GM21367 (cell line): ENCODE measurements around the gene RPTOR.

Experiments used
- ATAC-seq: cut with Tn5 transposase; IDR thresholded peaks from one replicate; pipeline ENCODE4 v1.9.1; 2021; ENCODE audit not compliant: unreplicated experiment

RPTOR gene

DNA sequence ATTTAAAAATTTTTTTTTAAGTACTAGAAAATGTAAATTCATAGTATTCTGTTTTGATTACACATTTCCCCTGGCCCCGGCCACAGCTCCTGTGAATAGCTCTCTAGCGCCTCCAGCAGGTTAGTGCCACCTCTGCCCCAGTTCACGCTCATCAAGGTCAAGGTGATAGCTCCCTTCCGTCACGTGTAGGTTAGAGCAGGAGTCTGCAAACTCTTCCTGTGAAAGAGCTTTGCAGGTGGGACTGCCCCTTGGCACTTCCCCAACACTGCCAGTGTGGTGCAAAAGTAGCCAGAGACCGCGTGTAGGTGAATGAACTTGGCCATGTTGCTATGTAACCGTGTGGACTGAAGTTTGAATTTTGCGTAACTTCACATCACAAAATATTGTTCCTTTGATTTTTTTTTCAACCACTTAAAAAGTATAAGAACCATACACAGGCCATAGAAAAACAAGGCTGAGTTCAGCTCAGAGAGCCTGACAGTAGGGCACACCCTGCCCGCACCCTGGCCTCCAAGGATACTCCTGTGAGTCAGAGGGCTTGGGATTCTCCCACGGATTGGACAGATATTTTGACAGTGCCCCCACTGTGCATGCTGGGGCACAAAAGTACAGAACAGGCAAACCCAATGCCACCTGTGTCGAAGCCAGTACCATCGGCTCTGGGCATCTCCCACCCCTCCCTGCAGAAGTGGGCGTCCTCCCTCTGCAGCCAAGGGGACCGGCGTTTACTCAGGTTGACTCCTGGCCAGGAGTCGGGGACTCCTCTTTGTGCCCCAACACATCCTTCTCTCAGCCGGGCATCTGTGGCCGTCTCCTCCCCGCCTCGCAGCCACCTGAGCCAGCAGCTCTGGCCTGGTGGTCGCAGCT lies 355.0 kb downstream of the RPTOR start:
- ATAC-seq, result no peak

DNA sequence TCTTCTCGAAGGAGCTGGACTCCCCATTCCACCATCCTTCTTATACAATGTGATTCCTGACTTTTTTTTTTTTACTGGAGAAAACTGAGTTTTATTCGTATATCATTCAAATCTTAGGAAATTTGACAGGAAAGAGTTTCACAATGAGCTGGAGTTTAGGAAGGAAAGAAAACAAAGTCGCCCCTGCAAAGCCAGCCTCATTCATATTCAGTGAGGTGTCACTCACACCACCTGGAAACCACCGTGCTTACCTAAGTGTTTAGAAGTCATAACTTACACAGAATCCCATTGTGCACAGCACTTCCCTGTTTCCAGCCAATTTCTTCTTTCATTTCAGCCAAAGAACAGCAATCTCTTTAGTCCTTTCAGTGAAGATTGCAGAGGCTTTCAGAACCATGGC lies 356.7 kb downstream of the RPTOR start:
- ATAC-seq, result no peak

DNA sequence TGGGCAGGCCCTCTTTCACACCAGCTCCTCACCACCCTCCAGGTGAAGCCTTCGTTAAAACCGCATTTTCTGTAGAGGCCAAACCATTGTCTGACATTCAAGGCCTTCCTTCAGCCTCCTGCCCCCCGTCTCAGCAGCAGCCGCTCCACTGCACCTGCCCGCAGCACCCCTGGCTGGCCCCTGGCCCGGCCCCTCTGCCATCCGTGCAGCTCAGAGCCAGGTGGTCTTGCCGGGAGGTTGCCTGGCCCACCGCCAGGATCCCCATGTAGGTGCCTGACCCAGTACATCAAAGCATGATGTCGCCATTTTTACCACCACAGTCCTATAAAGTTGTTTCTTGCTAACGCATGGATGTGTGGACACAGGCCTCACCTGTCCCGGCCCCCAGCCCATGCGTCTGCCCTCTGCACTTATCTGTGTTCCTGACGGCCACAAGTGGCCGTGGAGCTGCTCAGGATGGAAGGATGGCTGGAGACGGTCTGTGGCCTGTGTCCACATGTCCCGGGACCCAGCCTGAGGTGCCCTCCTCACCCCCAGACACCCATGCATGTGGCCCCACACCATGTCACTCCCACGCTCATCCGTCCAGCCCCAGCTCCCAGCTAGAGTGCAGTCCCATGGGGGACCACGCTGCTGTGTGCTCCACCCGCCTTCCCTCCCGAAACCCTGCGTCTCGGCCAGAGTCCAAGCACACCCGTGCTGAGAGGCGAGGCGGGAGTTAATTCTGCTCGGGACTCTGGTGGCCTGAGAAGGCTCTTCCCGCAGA lies 357.7 kb downstream of the RPTOR start:
- ATAC-seq, result no peak

DNA sequence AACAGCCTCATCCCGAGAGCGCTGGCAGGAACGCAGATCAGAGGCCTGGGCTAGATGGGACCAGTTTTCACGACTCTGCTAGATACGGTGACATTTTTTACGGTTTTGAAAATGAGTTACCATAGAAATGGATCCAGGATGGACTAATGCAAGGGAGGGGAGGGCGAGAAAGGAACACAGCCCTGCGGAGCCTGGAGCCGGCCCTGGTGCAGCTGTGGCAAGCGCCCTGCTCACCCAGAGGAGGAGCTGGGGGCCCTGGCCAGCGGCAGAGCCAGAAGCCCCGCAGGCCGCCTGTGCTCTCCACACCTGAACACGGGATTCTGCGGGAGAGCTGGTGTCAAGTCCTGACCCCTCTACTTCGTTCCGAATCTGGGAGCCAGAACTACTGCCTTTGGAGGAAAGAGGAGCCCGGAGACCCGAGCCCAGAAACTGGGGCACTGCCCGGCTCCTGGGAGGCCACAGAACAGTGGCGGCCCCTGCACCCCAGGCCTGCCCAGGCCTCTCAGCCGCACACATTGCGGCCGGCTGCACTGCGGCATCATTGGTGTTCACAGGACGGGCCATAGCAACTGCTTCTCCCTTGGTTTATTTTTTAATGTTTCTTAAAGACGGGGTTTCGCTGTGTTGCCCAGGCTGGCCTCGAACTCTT lies 358.4 kb downstream of the RPTOR start:
- ATAC-seq, result no peak

- no peak for ATAC-seq
These were observed 359.6 kb downstream of the RPTOR start for GRCh38 chr17:80904036-80904753.

- ATAC-seq, result no peak
These were observed 361.1 kb downstream of the RPTOR start for GRCh38 chr17:80905586-80906230.

DNA sequence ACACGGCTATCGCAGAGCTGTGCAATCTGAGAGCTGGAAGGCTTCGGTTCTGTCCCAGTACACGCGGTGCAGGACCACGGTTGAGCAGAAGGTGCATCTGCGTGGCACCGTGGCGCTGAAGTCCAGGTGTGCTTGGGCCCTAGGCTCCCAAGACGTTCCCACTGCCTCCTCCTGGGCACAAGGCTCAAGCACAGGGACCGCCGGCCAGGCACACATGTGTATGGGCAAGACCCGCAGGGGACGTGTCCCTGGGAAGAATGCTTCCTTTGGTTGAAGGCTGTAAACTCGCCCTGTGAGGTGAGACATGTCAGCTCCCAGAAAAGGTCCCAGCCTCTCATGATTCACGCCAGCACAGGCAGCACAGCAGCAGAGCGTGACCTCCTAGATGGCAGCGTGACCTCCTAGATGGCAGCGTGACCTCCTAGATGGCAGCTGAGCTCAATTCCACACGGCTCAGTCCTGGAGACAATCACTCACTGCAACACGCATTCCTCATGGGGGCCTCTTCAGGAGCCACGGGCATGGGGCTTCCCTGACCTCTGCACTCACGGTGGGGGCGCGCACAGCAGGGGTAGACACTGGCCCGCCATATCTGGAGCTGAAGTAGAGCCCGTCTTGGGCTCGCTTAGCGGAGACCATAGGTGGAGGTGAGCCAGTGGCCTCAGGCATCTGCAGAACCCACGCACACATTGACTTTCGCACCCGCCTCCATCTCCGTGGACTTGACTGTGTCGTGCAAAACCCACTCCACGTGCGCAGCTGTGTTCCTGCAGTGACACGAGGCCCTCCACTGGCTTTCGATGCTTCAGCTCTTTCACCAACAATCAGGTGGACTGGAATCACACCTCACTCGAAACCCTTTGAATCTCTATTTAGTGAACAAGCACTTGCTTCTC lies 362.0 kb downstream of the RPTOR start:
- ATAC-seq, result no peak

GRCh38 chr17:80907281-80907680 lies 362.6 kb downstream of the RPTOR start:
- ATAC-seq, result no peak

GRCh38 chr17:80908211-80908610 lies 363.6 kb downstream of the RPTOR start:
- no peak for ATAC-seq

- ATAC-seq, result no peak
These were observed 364.1 kb downstream of the RPTOR start for GRCh38 chr17:80908776-80909175.

GRCh38 chr17:80909635-80910034 lies 365.0 kb downstream of the RPTOR start:
- no peak for ATAC-seq

DNA sequence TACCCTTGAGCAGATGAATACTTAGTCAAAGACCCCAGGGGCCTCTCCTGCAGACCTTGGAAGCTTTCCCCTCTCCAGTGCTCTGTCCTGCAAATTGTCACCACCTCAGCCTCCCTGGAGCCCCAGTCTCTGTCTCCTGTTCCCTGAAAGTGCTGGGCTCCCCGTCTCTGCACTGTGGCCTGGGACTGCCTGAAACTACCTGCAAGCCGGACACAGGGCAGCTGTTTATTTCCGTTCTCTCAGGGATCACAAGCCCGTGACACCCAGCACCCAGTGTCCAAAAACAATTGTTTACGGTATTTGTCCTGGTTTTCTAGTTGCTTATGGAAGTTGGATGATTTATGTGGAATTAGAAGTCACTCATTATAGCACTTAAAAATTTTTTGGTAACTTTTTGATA lies 365.4 kb downstream of the RPTOR start:
- no peak for ATAC-seq

GRCh38 chr17:80912476-80912875 lies 367.8 kb downstream of the RPTOR start:
- ATAC-seq, result no peak

DNA sequence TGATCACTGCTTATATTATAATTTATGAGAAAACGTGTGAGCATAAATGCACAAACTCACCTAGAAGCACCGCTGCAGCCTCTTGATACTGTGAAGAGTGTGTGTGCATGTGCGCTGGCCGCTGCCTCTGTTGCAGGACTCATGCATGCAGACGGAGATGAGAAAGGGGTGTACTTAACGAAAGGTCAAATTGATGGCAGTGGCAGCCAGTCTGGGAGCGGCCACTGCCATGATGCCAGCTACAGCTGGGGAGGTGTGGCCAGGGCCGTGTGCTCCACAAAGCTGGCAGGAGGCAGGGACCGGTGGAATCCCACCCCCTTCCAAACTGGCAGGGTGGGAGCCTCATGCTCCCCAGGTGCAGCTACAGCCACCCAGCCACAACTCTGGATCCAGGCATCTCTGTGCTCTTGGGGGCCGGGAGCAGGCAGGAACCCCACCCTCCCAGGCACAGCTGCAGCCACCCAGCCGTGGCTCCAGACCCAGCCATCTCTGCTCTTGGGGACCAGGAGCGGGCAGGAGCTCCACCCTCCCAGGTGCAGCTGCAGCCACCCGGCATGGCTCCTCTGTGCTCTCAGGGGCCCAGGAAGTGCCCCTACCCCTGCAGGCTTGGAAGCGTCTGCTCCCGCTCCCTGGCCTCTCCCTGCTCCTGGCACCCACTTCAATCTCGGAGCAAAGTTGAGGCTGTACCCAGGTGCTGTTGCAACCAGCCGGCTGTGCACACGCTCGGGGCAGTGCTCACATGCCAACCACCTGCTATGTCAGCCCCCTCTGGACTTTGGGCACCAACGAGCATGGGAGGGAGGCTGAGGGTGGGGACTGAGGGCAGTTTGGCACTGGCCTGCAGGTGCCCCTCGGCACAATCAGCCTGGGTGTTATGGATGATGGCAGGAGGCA lies 369.5 kb downstream of the RPTOR start:
- ATAC-seq, result no peak

- no peak for ATAC-seq
These were observed 371.6 kb downstream of the RPTOR start for GRCh38 chr17:80916246-80916645.

- no peak for ATAC-seq
These were observed 373.3 kb downstream of the RPTOR start for GRCh38 chr17:80917716-80918560.

DNA sequence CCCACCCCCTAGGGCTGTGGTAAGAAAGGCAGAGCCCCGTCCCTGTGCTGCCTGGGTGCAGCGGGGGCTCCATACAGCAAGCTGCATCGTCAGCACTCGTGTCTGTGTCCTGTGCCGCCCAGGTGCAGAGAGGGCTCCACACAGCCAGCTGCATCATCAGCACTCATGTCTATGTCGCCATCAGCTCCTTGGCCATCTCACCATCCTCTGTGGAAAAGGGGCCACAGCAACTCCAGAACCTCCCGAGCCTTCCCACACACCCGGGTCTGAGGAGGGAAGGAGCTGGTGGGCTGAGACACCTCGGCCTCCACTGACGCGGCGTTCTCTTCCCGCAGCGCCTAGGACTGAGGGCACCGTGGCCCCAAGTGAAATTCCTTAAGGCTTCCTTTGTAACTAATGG lies 374.1 kb downstream of the RPTOR start:
- ATAC-seq, result no peak
